HG03064 (cell line): ENCODE data around the gene INF2.

Experiments used
- ATAC-seq: cut with Tn5 transposase; IDR thresholded peaks from one replicate; pipeline ENCODE4 v1.9.1; 2021; ENCODE audit warnings: low read depth; ENCODE audit not compliant: unreplicated experiment

Gene INF2

GRCh38 chr14:104766863-104767633 is 77.6 kb downstream of the INF2 start:
- ATAC-seq = no peak

- ATAC-seq = no peak
Measured at GRCh38 chr14:104767634-104767918, 78.2 kb downstream of the INF2 start.

- ATAC-seq = peak; percentile 76
Measured at GRCh38 chr14:104768437-104769323, 79.3 kb downstream of the INF2 start.

- ATAC-seq = no peak
Measured at GRCh38 chr14:104769324-104770071, 80.1 kb downstream of the INF2 start.

DNA sequence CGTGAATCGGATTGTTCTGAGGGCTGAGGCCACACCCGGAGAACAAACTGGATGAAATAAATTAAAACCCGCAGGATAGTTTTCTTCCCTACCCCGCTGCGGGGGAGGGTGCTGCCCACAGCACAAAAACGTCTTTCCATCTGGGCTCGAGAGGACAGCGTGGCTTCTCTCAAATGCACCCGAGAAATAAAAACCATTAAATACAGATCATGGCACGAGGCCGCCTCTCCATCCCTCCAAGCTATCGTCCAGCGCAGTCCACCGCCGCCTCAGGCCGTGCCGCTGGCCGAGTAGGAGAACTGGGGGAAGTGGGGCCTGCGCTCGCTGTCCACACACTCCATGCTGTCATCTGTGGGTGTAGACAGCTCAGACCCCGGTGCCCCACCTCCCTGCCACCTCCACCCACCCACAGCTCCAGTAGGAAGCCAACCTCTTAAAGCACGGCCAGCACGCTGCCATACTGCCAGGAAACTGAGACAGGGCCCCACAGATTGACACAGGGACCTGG is 80.7 kb downstream of the INF2 start:
- ATAC-seq = no peak

DNA sequence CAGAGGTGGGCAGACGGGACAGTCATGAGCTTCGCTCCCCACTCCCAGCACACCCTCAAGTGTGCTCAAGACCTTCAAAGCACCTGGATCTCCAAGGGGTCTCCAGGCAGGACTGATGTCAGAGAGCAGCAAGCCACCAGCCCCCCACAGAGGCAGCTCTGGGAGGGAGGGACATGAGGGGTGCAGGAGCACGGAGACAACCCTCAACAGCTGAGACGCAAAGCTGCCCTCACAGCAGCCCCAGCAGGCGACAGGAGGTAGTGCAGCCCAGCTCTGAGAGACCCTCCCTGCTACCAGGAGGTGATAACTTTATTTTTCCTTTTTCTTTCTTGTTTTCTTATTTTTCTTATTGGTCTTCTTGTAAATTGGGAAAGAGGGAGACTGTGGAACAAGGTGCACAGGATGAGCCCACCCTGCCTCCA is 81.4 kb downstream of the INF2 start:
- ATAC-seq = no peak

DNA sequence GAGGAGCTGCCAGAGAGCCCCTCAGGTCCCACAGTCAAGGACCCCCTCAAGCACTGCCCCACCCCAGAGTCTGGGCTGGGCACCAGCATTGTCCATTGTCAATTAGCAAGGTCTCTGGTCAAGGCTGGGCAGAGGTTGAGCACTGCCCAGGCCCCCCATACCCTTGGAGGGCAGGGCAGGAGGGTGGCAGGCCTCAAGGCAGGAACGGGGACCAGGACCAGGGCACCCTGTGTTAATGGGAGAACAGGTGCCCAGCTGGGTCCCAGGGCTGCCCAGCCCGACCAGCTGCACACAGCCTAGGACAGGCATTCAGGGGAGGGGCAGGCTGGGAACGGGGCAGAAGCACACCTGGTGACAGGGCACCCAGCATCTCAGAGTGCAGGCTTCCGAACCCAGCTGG is 82.0 kb downstream of the INF2 start:
- no peak for ATAC-seq
